IMR-90 (cell line): Measurements from ENCODE around the gene CCDC148. TPM values are rescaled to one million over a fixed set of nuclear protein-coding genes. Genes with fewer than 3 reads are reported as not detected.

Experiments used
- ATAC-seq: fragments of 200-7000 bp; cut with Tn5 transposase; 2 replicates; pipeline ENCODE4 v1.9.1; 2020; ENCODE audit warnings: low read depth, mild to moderate bottlenecking, moderate library complexity
- BruUV-seq: library from RNA; stranded (reverse); fragments of 400-500 nt; replicated peaks from 2 replicates; lab custom pipeline; 2021; lab: Mats Ljungman, UMichigan
- CTCF ChIA-PET: fragments of 300-600 bp; formaldehyde crosslinking; extraction: SDS; loops from one replicate; lab custom pipeline; 2021; ENCODE audit warnings: antibody characterized with exemption; lab: Yijun Ruan, JAX
- POLR2A ChIA-PET: fragments of 300-600 bp; sonication (Branson Sonifier 250); formaldehyde crosslinking; loops from one replicate; lab custom pipeline; 2022; ENCODE audit warnings: antibody characterized with exemption; ENCODE audit not compliant: unreplicated experiment; lab: Charles Lee
- DNase-seq: peaks from one replicate; pipeline ENCODE4 v3.0.0; 2013
- H2AFZ ChIP-seq: replicated peaks from 2 replicates; pipeline ENCODE3; 2013; ENCODE audit warnings: low read length, mild to moderate bottlenecking; ENCODE audit not compliant: poor library complexity
- H2AK5ac ChIP-seq: 2 replicates; pipeline ENCODE4 v1.6.1; 2013; ENCODE audit warnings: low read depth, low read length, inconsistent platforms
- H2AK9ac ChIP-seq: replicated peaks from 2 replicates; pipeline ENCODE3; 2013; ENCODE audit warnings: mild to moderate bottlenecking, low read depth, low read length, moderate library complexity; ENCODE audit not compliant: poor library complexity
- H2BK120ac ChIP-seq: 2 replicates; pipeline ENCODE4 v1.6.1; 2013; ENCODE audit warnings: low read depth, low read length, inconsistent platforms
- H2BK15ac ChIP-seq: 3 replicates; pipeline ENCODE4 v1.6.1; 2013; ENCODE audit warnings: low read depth, low read length, inconsistent platforms
- H2BK20ac ChIP-seq: 2 replicates; pipeline ENCODE4 v1.6.1; 2013; ENCODE audit warnings: low read depth, mild to moderate bottlenecking, inconsistent platforms, low read length, moderate library complexity
- H2BK5ac ChIP-seq: 2 replicates; pipeline ENCODE4 v1.6.1; 2013; ENCODE audit warnings: mild to moderate bottlenecking, low read depth, low read length, inconsistent platforms; ENCODE audit not compliant: poor library complexity, severe bottlenecking
- H3K14ac ChIP-seq: replicated peaks from 2 replicates; pipeline ENCODE4 v1.6.1; 2013; ENCODE audit warnings: low read depth, low read length, inconsistent platforms
- H3K18ac ChIP-seq: 2 replicates; pipeline ENCODE4 v1.6.1; 2013; ENCODE audit warnings: low read depth, low read length, control low read depth
- H3K23ac ChIP-seq: 2 replicates; pipeline ENCODE4 v1.6.1; 2013; ENCODE audit warnings: low read depth, low read length, inconsistent platforms
- H3K27ac ChIP-seq: 2 replicates; pipeline ENCODE4 v1.5.1; 2013; ENCODE audit warnings: mild to moderate bottlenecking, control low read depth, low read length; ENCODE audit not compliant: insufficient read depth
- H3K27me3 ChIP-seq: 2 replicates; pipeline ENCODE4 v1.6.1; 2013; ENCODE audit warnings: low read length; ENCODE audit not compliant: control insufficient read depth, insufficient read depth
- H3K36me3 ChIP-seq: 2 replicates; pipeline ENCODE4 v1.6.1; 2013; ENCODE audit warnings: low read length, mixed read lengths; ENCODE audit not compliant: control insufficient read depth, insufficient read depth
- H3K4ac ChIP-seq: 2 replicates; pipeline ENCODE4 v1.6.1; 2013; ENCODE audit warnings: low read depth, low read length, inconsistent platforms
- H3K4me1 ChIP-seq: 2 replicates; pipeline ENCODE4 v1.6.1; 2013; ENCODE audit warnings: low read length, mixed read lengths; ENCODE audit not compliant: control insufficient read depth, insufficient read depth
- H3K4me2 ChIP-seq: 2 replicates; pipeline ENCODE4 v1.6.1; 2013; ENCODE audit warnings: low read depth, mild to moderate bottlenecking, control low read depth, low read length, moderate library complexity
- H3K4me3 ChIP-seq: 2 replicates; pipeline ENCODE4 v1.5.1; 2013; ENCODE audit warnings: low read depth, mild to moderate bottlenecking, control low read depth, low read length, moderate library complexity; ENCODE audit not compliant: insufficient read depth
- H3K56ac ChIP-seq: 2 replicates; pipeline ENCODE4 v1.6.1; 2013; ENCODE audit warnings: low read length, inconsistent platforms; ENCODE audit not compliant: insufficient read depth; ENCODE audit errors: extremely low read depth
- H3K79me1 ChIP-seq, 2 experiments: 2 replicates each; pipeline ENCODE4 v1.6.1; 2013; ENCODE audit warnings: low read length in 2 of 2, inconsistent platforms in 1 of 2, low read depth in 1 of 2
- H3K9ac ChIP-seq: 2 replicates; pipeline ENCODE4 v1.6.1; 2013; ENCODE audit warnings: low read depth, low read length, control low read depth
- H3K9me1 ChIP-seq: 2 replicates; pipeline ENCODE4 v1.6.1; 2013; ENCODE audit warnings: low read length, inconsistent platforms; ENCODE audit not compliant: insufficient read depth
- H3K9me3 ChIP-seq: 2 replicates; pipeline ENCODE4 v1.6.1; 2013; ENCODE audit warnings: low read length; ENCODE audit not compliant: control insufficient read depth, insufficient read depth
- H4K20me1 ChIP-seq: 2 replicates; pipeline ENCODE4 v1.6.1; 2013; ENCODE audit warnings: low read length, inconsistent platforms; ENCODE audit not compliant: insufficient read depth
- H4K5ac ChIP-seq: 2 replicates; pipeline ENCODE4 v1.6.1; 2013; ENCODE audit warnings: mild to moderate bottlenecking, low read depth, low read length, control low read depth
- H4K8ac ChIP-seq, 2 experiments: 2 replicates each; pipeline ENCODE4 v1.6.1; 2013; ENCODE audit warnings: low read depth in 2 of 2, low read length in 2 of 2, control low read depth in 1 of 2, inconsistent platforms in 1 of 2
- H4K91ac ChIP-seq: 2 replicates; pipeline ENCODE4 v1.6.1; 2013; ENCODE audit warnings: low read depth, low read length, inconsistent platforms; ENCODE audit not compliant: insufficient read depth
- BHLHE40 ChIP-seq: fragments of 150-350 bp; IDR thresholded peaks from 2 replicates; pipeline ENCODE4 v1.6.1; 2016; ENCODE audit warnings: mild to moderate bottlenecking, low read depth, low read length
- CEBPB ChIP-seq: IDR thresholded peaks from 2 replicates; pipeline ENCODE4 v1.6.1; 2012; ENCODE audit warnings: low read depth, low read length, improper control_type of control experiment
- CHD1 ChIP-seq: IDR thresholded peaks from 2 replicates; pipeline ENCODE4 v1.6.1; 2012; ENCODE audit warnings: low read depth, low read length, improper control_type of control experiment
- MAZ ChIP-seq: IDR thresholded peaks from 2 replicates; pipeline ENCODE4 v1.6.1; 2012; ENCODE audit warnings: low read depth, mild to moderate bottlenecking, low read length, improper control_type of control experiment, moderate library complexity, borderline replicate concordance
- MXI1 ChIP-seq: IDR thresholded peaks from 2 replicates; pipeline ENCODE4 v1.6.1; 2012; ENCODE audit warnings: low read depth, mild to moderate bottlenecking, low read length, moderate library complexity, borderline replicate concordance
- RAD21 ChIP-seq: IDR thresholded peaks from 2 replicates; pipeline ENCODE4 v1.6.1; 2012; ENCODE audit warnings: low read length, improper control_type of control experiment
- RCOR1 ChIP-seq: IDR thresholded peaks from 2 replicates; pipeline ENCODE4 v1.6.1; 2012; ENCODE audit warnings: mild to moderate bottlenecking, low read length, improper control_type of control experiment; ENCODE audit not compliant: insufficient replicate concordance
- RFX5 ChIP-seq: IDR thresholded peaks from 2 replicates; pipeline ENCODE4 v1.8.0; 2012; ENCODE audit warnings: low read depth, mild to moderate bottlenecking, low read length, moderate library complexity
- WGBS, 2 experiments: methylation state at CpG; one replicate each; pipeline versions ENCODE4 v1.1.5 to v1.1.7; 2013; ENCODE audit warnings: missing lambda C conversion rate in 2 of 2; ENCODE audit not compliant: insufficient read length in 1 of 2; ENCODE audit errors: extremely low coverage in 2 of 2; 5-methylcytosine and 5-hydroxymethylcytosine counted together
- dilution Hi-C: fragments of 300-500 bp; cut with HindIII; formaldehyde crosslinking; loops from one replicate; pipeline ENCODE4 v1.14.3; 2018; ENCODE audit warnings: low sequenced_read_pairs; ENCODE audit not compliant: unreplicated experiment
- in situ Hi-C: fragments of 300-500 bp; cut with MboI; formaldehyde crosslinking; loops from 3 replicates; pipeline ENCODE4 v1.14.3; 2019; ENCODE audit warnings: low sequenced_read_pairs, inconsistent platforms, mixed read lengths
- intact Hi-C: fragments of 100-400 bp; cut with micrococcal nuclease; formaldehyde crosslinking; loops from 2 replicates; pipeline ENCODE4 v1.10.0; 2022
- polyA plus RNA-seq, 3 experiments: library from polyadenylated mRNA; depleted of rRNA; stranded (reverse); fragments of >200 nt; gene quantifications; 2 replicates each; pipeline ENCODE4 v1.2.3, GENCODE V29; 2012; ENCODE audit warnings: low replicate concordance in 1 of 3
- total RNA-seq: library from RNA; depleted of rRNA; stranded (reverse); fragments of >200 nt; gene quantifications from 2 replicates; pipeline ENCODE4 v1.2.3, GENCODE V29; 2012
- TF ChIP-seq, protein P1 (sequence below): fragments of 150-350 bp; IDR thresholded peaks from 2 replicates; pipeline ENCODE4 v1.6.1; 2016; ENCODE audit warnings: low read depth, mild to moderate bottlenecking, low read length, moderate library complexity, borderline replicate concordance

The CCDC148 gene
- total and polyA plus RNA-seq, 2 of the 4 experiments (the other 2 are of a cell fraction): 0.18 to 0.31 TPM

DNA sequence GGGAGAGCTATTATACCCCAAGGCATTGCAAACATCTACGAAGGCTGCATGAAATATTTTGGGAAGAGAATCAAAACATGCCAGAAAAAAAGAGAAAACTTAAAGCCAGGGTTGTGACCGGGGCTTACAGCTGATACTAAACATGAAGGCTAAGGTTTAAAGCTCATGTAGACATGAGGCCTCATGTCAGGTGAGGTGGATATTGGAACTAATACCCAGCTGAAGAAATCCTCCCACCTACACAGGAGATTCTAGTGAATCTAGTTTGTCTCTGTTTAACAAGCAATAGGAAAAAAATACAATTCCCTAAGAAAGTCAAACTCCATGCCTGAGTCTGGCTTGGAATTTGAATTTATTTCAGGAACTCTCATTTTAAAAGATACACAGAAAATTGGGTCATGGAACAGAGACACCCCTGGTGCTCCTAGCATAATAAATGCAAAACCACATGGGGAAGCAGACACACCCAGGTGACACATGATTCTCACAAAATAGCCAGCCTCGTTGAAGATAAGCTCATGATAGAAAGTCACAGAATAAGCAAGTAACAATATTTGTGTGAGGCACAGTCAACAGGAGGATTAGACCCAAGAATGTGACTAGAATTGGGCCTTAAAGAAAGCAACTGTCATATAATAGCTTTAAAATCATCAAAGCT is 312.7 kb downstream of the CCDC148 start:
- Histone ChIP-seq H3K27ac (no peak overlapping the region), H3K9me1 (no peaks in the 10 kb centered on the region), H3K9me3 (no peaks in the 10 kb centered on the region), H3K79me1 (no peaks in the 10 kb centered on the region), H4K91ac (no peak overlapping the region), H2AFZ (no peak overlapping the region), H2BK5ac (no peak overlapping the region), H4K8ac (no peak overlapping the region), H3K9ac (no peak overlapping the region), H2AK9ac (no peak overlapping the region), H2BK120ac (no peak overlapping the region), H3K4me2 (no peak overlapping the region), H2BK20ac (no peak overlapping the region), H2AK5ac (no peak overlapping the region), H2BK15ac (no peak overlapping the region), H3K4me1 (no peaks in the 10 kb centered on the region), H4K20me1 (no peaks in the 10 kb centered on the region), H3K23ac (no peak overlapping the region), H3K4me3 (no peak overlapping the region), H3K14ac (no peak overlapping the region), H3K36me3 (no peaks in the 10 kb centered on the region), H3K18ac (no peak overlapping the region), H3K4ac (no peak overlapping the region), H3K56ac (no peak overlapping the region), H4K5ac (no peak overlapping the region), H3K27me3 (no peaks in the 10 kb centered on the region)
- intact Hi-C loops: no loop called here
- POLR2A ChIA-PET: no interaction called here
- ATAC-seq: no peak
- TF ChIP-seq, protein P1, sequence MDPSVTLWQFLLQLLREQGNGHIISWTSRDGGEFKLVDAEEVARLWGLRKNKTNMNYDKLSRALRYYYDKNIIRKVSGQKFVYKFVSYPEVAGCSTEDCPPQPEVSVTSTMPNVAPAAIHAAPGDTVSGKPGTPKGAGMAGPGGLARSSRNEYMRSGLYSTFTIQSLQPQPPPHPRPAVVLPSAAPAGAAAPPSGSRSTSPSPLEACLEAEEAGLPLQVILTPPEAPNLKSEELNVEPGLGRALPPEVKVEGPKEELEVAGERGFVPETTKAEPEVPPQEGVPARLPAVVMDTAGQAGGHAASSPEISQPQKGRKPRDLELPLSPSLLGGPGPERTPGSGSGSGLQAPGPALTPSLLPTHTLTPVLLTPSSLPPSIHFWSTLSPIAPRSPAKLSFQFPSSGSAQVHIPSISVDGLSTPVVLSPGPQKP: no peak
- TF ChIP-seq BHLHE40: no peak
- TF ChIP-seq RAD21: no peak
- no peak for TF ChIP-seq MAZ
- no peak for TF ChIP-seq MXI1
- TF ChIP-seq RCOR1: no peak
- no peak for TF ChIP-seq CHD1
- TF ChIP-seq RFX5: no peak
- TF ChIP-seq CEBPB: no peak
- no peak for DNase-seq
- CTCF ChIA-PET: no interaction called here
- no TSS peak for BruUV-seq
- no CpG with 5 or more reads among the region's 3 CpGs for WGBS, 2 experiments
- in situ Hi-C loops: no loop called here
- dilution Hi-C loops: no loop called here
